Raji (cell line): ENCODE measurements around the gene PLEKHA8.

ENCODE experiments used
- POLR2A ChIP-seq: IDR thresholded peaks from 2 replicates; pipeline ENCODE4 v1.6.1; 2011; ENCODE audit warnings: low read depth, low read length, control low read depth; ENCODE audit not compliant: insufficient read depth

The PLEKHA8 gene

GRCh38 chr7:30070052-30070451 lies 41.8 kb downstream of the PLEKHA8 start:
- no peak for TF ChIP-seq POLR2A

- no peak for TF ChIP-seq POLR2A
These were observed 44.5 kb downstream of the PLEKHA8 start for GRCh38 chr7:30072735-30073134.

GRCh38 chr7:30074422-30075030 lies 46.3 kb downstream of the PLEKHA8 start:
- no peak for TF ChIP-seq POLR2A

- no peak for TF ChIP-seq POLR2A
These were observed 48.2 kb downstream of the PLEKHA8 start for GRCh38 chr7:30076411-30076810.

GRCh38 chr7:30078280-30078679 lies 50.1 kb downstream of the PLEKHA8 start:
- no peak for TF ChIP-seq POLR2A

GRCh38 chr7:30079880-30080279 lies 51.7 kb downstream of the PLEKHA8 start:
- TF ChIP-seq POLR2A, result no peak

GRCh38 chr7:30080818-30081217 lies 52.6 kb downstream of the PLEKHA8 start:
- TF ChIP-seq POLR2A, result no peak

- TF ChIP-seq POLR2A, result no peak
These were observed 54.5 kb downstream of the PLEKHA8 start for GRCh38 chr7:30082686-30083085.

GRCh38 chr7:30083334-30083733 lies 55.1 kb downstream of the PLEKHA8 start:
- TF ChIP-seq POLR2A, result no peak

GRCh38 chr7:30084212-30084611 lies 56.0 kb downstream of the PLEKHA8 start:
- TF ChIP-seq POLR2A, result no peak

- TF ChIP-seq POLR2A, result no peak
These were observed 58.3 kb downstream of the PLEKHA8 start for GRCh38 chr7:30086529-30086928.

GRCh38 chr7:30087371-30087770 lies 59.2 kb downstream of the PLEKHA8 start:
- no peak for TF ChIP-seq POLR2A

GRCh38 chr7:30088362-30088761 lies 60.1 kb downstream of the PLEKHA8 start:
- TF ChIP-seq POLR2A, result no peak

GRCh38 chr7:30090111-30090510 lies 61.9 kb downstream of the PLEKHA8 start:
- TF ChIP-seq POLR2A, result no peak

GRCh38 chr7:30091491-30091912 lies 63.3 kb downstream of the PLEKHA8 start:
- no peak for TF ChIP-seq POLR2A

- no peak for TF ChIP-seq POLR2A
These were observed 63.8 kb downstream of the PLEKHA8 start for GRCh38 chr7:30091987-30092386.

GRCh38 chr7:30093420-30093952 lies 65.3 kb downstream of the PLEKHA8 start:
- no peak for TF ChIP-seq POLR2A
